Astrocyte of the spinal cord (primary cell): ENCODE results near the gene MAML3.

Experiments
- DNase-seq: peaks from one replicate; pipeline ENCODE4 v3.0.0; 2011; ENCODE audit warnings: low read depth, low spot score
- H3K4me3 ChIP-seq: 2 replicates; pipeline ENCODE4 v1.5.1; 2011; ENCODE audit warnings: low read depth, mild to moderate bottlenecking, low read length, moderate library complexity
- in situ Hi-C: cut with HindIII; loops from 2 replicates; pipeline ENCODE4 v1.10.0; 2017; ENCODE audit warnings: low sequenced_read_pairs
- TF ChIP-seq, protein P1 (sequence below): IDR thresholded peaks from 2 replicates; pipeline ENCODE4 v1.5.1; 2012; ENCODE audit warnings: low read depth, mild to moderate bottlenecking, low read length, inconsistent platforms

The MAML3 gene

DNA sequence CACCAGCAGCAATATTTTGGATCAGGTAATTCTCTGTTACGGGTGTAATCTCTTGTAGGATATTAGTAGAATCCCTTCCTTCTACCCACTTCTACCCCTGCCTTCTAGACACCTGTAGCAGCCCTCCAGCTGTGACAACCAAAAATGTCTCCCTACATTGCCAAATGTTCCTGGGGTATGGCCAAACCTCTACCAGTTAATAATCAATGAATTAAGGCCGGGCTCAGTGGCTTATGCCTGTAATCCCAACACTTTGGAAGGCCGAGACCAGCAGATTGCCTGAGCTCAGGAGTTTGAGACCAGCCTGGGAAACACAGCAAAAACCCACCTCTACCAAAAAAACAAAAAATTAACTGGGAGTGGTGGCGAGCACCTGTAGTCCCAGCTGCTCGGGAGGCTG lies 9.9 kb downstream of the MAML3 start:
- in situ Hi-C loops, result no loop called here
- no peak overlapping the region for H3K4me3 ChIP-seq
- TF ChIP-seq, protein P1, sequence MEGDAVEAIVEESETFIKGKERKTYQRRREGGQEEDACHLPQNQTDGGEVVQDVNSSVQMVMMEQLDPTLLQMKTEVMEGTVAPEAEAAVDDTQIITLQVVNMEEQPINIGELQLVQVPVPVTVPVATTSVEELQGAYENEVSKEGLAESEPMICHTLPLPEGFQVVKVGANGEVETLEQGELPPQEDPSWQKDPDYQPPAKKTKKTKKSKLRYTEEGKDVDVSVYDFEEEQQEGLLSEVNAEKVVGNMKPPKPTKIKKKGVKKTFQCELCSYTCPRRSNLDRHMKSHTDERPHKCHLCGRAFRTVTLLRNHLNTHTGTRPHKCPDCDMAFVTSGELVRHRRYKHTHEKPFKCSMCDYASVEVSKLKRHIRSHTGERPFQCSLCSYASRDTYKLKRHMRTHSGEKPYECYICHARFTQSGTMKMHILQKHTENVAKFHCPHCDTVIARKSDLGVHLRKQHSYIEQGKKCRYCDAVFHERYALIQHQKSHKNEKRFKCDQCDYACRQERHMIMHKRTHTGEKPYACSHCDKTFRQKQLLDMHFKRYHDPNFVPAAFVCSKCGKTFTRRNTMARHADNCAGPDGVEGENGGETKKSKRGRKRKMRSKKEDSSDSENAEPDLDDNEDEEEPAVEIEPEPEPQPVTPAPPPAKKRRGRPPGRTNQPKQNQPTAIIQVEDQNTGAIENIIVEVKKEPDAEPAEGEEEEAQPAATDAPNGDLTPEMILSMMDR, result no peak
- DNase-seq, result no peak

DNA sequence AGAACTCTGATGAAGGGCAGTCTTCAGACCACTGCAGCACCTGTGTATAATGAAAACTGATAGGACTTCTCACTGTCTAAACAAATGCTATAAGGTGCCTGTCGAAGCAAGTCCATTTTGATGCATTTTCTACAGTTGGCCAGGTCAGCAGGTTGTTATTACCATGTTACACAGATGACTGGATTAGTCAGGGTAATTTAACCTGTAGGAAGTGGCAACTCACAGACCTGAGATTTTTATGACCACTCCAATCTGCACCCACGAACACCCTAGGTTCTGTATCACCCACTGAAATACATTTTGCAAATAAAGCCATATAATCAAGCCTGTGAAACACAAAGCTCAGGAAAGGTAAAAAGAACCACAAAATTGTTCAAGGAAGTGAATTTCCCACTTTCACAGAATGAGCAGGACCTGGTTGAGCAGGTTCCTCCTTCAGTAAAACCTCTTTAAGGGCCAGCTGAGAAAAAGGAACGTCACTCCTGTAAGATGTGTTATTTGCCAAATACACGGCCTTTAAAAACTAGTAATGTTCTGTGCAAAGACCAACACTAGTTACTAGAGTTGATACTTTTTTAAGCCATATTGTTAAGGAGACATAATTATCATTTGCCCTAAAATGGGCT lies 12.7 kb downstream of the MAML3 start:
- H3K4me3 ChIP-seq, result no peak overlapping the region
- in situ Hi-C loops, result no loop called here
- TF ChIP-seq, protein P1, result no peak
- no peak for DNase-seq

DNA sequence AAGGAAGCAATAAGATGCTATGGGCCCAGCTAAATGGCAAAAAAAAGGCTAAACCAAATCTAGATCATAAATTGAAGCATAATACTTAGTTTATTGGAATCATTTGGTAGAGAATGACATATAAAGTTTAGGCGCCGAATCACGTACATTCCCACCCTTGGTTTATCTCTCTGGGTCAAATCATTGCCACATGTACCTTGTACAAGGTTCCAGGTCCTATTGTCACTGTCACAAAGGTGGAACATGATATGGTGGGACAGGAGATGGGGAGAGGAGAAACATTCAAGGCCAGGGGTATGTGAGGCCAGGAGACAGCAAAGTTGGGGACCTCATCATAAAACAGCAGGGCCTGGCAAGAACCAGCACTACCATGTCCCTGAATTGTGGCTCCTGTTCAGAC lies 13.4 kb downstream of the MAML3 start:
- H3K4me3 ChIP-seq, result no peak overlapping the region
- in situ Hi-C loops, result no loop called here
- TF ChIP-seq, protein P1, result no peak
- no peak for DNase-seq

DNA sequence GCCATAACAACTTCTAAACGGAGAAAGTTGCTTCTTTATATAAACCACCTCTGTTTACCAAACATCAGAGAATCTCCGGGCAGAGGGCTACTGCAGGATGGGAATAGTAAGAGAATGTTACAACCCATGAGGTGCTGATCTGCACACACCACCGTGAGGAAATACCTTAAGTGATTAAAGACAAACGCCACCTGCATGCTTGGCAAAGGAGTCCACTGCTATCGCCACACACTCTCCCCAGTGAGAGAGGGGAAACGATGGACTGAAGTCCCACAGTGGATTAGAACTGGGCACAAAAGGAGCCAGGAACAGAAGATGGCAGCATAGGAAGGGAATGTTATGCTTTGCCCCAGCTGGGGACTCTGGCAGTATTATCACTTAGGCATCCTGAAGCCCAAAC lies 15.6 kb downstream of the MAML3 start:
- DNase-seq, result no peak
- TF ChIP-seq, protein P1, result no peak
- H3K4me3 ChIP-seq, result no peak overlapping the region
- in situ Hi-C loops, result no loop called here

DNA sequence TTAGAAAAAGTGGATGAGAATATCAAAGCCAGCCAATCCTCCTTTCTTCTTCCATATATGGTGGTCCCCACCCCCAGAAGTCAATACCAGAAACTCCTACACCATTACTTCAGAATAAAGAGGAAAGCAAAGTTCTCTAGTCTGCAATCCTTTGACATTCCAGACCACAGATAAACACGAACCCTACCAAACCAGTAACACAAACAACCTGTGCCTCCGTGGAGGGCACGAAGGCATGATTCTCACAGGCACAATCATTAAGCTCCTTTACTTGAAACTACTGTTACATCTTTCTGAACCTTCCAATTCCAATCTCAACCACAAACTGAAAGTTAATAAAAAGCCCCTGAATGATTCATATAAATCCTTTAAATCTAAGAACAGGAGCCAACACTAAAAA lies 16.3 kb downstream of the MAML3 start:
- TF ChIP-seq, protein P1, result no peak
- in situ Hi-C loops, result no loop called here
- no peak overlapping the region for H3K4me3 ChIP-seq
- DNase-seq, result peak; percentile 65

DNA sequence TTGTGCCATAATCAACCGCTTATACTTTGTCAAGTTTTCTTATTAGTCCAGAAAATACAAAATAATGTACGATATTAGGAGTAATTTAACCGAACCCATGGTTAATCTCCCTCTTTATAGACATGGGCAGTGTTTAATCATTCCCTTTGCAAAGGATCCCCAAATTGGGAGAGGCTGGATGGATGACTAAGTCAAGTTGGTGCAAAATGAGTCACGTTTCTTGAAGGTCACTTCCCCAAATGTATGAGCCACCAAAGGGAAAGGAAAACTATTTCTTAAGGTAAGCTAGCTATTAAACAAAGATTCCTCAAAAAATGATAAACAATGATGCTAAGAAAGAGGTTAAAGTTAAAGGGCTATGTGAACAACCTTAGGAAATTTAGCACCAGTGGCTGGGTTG lies 17.5 kb downstream of the MAML3 start:
- DNase-seq, result peak; percentile 27
- TF ChIP-seq, protein P1, result no peak
- no peak overlapping the region for H3K4me3 ChIP-seq
- in situ Hi-C loops, result no loop called here

- no peak overlapping the region for H3K4me3 ChIP-seq
- peak; percentile 38 for DNase-seq
- TF ChIP-seq, protein P1, result no peak
- in situ Hi-C loops, result no loop called here
These were observed 18.4 kb downstream of the MAML3 start for GRCh38 chr4:140135529-140136088.
